ENCODE data around the gene PPP3CA.
"Not testable (repeated sequence)": the region's sequence is repeated elsewhere in the genome, so short reads cannot be mapped to it uniquely, and the experiment has no call there.

Gene PPP3CA

DNA sequence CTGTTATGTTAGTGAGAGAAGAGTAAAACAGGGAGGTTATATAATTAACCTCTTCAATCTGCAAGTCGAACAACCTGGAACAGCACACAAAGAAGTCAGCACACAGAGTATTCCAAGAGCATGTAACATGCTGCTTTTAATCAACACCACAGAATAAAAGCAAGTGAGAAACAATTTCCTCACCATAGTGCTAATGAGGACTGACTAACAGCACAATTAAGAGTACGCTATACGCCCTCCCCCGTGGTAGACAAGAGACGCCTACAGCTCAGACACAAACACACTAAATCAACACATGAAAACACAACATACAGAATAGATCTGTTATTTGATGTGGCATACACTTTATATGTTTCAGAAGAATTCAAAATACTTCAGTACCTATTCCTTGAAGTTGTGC lies 103.0 kb downstream of the PPP3CA start:
- DNase-seq: no peak

DNA sequence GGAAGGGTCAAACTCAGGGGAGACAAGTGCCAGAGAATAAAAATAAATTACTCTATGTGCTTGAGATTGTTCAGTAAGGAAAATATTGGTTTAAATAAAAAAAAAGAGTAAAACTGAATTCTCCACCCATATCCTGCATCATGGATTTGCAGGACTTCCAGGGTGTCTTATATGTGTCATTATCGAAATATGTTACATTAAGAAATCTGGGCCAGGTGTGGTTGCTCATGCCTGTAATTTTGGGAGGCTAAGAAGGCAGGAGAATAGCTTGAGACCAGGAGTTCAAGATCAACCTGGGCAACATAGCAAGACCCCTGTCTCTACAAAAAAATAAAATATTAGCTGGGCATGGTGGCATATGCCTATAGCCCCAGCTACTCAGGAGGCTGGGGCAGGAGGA lies 104.9 kb downstream of the PPP3CA start:
- DNase-seq: no peak

DNA sequence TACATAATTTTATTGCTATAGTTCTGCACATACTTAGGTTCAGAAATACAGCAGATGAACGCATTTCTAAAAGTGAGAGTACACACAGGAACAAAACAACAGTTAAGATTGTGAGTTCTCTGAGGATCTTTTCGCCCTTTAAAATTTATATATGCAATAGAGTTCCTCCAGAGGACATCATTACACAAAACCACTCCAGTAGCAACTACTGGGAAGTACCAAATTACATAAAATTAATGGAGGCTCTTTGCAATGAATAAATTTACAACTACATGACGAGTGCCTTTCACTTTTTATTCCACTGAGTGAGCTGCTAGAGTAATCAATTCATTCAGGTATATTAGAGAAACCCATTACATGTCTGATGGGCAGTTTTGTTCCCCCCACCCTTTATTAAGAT lies 107.2 kb downstream of the PPP3CA start:
- DNase-seq: no peak

- no peak for DNase-seq
Observed at GRCh38 chr4:101239665-101240064, 107.7 kb downstream of the PPP3CA start.

DNA sequence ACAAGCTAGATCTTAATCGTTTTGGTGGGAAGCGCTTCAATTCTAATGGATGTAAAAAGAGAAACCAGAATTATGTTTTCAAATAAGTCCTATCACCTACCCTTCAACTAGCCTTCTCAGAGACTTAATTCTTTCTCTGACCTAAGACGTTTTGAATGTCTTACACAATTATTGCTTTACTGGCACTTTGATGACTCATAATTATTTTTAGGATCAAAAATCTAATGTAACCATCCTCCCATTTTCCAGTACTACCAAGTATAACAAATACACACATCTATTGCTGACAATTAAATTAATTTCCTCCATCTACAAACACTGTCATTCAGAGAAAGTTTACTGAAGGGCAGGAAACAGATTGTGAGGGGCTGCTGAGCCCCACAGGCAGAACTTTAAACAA lies 108.6 kb downstream of the PPP3CA start:
- no peak for DNase-seq

DNA sequence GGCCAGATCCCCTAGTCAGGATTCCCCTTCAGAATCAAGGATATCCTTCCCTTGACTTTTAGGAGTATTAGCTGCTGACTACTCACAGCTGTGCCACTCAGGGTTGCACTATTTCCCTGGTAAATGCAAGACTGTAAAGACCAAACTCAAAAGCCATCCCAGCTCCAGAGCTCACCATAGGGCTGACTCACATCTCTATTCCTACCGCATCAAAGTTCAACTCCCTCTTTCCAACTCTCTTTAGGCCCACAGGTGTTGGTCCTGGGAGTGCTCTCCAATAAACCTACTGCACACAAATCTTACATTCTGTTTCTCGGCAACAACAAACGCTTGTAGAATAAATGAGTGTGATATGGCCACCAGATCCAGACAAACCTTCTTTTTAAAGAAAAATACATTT lies 109.6 kb downstream of the PPP3CA start:
- no peak for DNase-seq

DNA sequence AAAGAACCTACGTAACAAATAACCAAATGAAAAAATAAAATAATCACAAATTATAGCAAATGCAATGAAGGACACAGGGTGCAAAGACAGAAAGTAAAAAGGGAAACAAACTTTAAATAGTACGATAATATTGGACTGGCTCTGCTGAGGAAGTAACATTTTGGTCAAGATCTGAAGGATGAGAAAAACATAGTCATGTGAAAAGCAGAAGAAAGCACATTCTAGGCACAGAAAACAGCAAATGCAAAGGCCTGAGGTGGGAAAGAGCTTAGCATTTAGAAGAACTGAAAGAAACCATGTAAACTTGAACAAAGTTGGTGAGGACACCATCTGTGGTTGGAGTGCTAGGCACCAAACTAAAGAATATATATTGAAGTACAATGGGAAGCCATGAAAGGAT lies 111.2 kb downstream of the PPP3CA start:
- no peak for DNase-seq

GRCh38 chr4:101234141-101234540 lies 113.2 kb downstream of the PPP3CA start:
- DNase-seq: not testable (repeated sequence)

GRCh38 chr4:101232074-101232776 lies 115.1 kb downstream of the PPP3CA start:
- no peak for DNase-seq

GRCh38 chr4:101230801-101231426 lies 116.4 kb downstream of the PPP3CA start:
- DNase-seq: no peak

DNA sequence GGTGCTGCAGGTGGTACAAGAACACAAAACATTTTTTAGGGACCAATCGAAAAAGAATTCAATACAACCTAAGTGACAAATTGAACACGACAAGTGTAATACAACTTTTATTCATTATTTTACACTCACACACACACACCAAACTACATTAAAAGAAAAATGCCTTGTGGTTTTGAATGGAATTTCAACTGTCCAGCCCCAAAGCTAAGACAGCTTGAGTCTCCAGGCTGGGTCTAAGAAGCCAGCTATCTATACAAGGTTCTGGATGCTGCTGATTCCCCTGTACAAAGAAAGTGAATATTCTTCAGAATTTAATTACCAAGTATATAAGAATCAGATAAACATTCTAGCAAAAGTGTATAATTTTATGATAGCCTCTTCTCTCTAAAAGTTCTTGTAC lies 118.2 kb downstream of the PPP3CA start:
- DNase-seq: no peak

- no peak for DNase-seq
Observed at GRCh38 chr4:101227715-101228114, 119.6 kb downstream of the PPP3CA start.

GRCh38 chr4:101224358-101225218 lies 122.7 kb downstream of the PPP3CA start:
- no peak for DNase-seq

DNA sequence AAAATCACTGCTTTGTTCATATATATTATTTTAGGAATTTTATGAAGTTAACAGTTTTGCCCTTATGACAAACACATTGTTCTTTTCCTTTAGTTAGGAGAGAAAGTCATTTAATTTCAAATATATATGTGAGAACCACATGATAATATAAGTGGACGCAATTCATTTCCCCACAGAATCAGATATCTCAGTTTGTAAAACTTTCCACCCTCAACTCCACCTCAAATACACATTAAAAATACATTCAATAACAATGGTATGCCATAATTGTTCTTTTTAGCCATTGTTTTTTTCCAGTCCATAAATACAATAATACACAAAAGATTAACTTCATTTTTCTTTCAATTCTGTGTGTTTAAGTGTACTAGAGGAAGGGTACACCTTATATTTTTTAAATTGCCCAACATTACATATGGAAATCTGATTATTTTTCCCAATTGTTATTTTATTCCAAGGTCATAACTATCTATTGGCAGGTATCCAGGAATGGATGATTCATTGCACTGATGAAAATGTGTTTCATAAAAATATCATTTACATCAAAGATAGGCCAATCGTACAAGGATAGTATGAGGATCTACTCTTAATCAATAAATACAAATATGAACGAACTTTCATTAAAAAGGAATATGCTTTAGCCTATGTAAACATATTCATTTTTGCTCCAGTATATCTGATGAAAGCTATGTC lies 125.0 kb downstream of the PPP3CA start:
- no peak for DNase-seq

DNA sequence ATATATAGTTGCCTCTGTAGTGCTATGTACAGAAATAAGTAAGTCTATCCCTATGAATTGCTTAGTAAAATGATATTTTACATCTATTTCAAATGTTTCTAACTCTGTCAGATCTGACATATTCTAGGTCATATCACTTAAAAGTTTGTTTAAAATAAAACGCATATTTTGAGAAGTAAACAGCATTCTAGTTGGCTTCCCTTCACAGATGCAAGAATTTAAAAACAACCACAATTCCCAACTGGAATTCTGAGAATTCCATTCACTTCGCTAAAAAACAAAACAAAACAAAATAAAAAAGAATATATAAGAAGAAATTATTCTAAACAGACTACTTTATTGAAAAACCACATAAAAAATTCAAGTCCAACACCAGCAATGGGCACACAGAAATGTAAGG lies 126.0 kb downstream of the PPP3CA start:
- DNase-seq: no peak

DNA sequence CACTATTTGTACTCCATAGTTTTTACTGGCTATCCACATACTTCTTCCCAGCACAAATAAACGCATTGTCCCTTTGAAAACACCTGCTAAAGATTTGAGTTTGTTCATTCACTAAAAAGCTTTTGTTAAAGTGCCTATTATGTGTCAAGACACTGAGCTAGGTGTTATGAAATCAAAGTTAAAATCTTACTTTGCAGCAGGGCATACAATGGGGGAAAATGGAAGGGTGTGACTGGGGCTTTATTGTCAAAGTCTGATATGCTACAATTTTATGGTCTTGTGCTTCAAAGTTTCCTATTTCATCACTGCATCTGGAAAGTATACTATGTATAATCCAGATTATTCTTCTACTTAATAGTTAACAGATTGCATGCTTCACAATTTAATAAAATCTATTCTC lies 128.4 kb downstream of the PPP3CA start:
- DNase-seq: no peak

DNA sequence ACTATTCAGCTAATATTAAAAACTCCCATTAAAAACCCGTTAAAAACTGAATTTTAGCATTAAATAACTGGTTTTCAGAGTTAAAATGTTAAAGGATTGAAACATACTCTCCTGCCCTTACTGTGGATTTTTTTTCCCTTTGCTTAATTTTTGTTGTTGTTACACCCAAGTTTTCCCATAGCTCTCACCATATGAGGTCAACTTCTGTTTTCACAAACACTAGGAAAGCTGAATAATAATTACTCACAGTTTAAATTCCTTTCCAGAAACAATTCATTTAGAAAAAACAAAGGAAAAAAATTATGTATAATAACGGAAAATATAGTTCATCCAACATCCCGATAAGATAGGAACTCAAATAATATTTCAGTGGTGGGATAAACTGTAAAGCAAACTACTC lies 129.0 kb downstream of the PPP3CA start:
- no peak for DNase-seq

DNA sequence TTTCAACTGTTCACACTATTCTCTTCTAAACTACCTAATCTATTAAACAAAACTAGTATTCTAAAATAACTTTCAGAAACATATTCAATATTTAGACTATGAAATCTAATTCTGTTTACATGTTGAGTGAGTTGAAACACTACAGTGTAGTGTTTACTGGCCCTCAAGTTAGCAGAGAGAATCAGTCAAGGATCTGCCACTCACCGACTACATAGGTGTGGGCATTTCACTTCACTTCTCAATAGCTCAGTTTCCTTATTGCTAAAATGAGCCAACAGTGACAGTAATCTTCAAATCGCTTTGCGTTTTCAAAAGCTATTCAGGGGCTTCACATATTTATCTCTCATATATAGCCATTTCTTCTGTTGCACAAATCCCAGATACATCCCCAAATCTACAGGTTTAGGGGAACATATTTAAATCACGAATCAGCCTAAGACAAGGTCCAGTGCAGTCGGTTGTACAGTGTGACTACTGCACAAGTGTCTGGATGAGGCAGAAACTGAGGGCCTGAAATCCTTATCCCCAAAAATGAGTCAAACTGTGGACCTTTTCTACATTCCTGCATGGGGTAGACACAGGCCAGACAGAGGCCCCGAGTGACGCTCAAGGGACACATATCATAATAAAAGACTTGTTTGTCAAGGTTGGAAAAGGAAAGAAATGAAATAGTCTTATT lies 129.8 kb downstream of the PPP3CA start:
- DNase-seq: no peak

- no peak for DNase-seq
Observed at GRCh38 chr4:101211146-101211553, 136.2 kb downstream of the PPP3CA start.

DNA sequence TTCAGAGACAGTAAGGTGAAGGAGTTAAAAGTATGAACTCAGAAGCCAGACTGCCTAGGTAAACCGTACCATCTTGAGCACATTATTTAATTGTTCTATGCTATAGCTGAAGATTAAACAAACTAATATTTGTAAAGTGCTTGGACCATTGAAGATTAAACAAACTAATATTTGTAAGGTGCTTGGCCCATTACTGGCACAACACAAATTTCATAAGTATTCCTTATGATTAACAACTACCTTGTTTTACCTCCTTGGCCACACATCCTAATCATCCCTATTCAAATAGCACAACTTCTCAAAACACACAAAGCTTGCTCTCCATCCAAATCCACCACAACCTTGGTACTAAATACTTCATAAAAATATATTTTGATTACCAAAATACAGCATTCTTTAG lies 137.0 kb downstream of the PPP3CA start:
- no peak for DNase-seq

DNA sequence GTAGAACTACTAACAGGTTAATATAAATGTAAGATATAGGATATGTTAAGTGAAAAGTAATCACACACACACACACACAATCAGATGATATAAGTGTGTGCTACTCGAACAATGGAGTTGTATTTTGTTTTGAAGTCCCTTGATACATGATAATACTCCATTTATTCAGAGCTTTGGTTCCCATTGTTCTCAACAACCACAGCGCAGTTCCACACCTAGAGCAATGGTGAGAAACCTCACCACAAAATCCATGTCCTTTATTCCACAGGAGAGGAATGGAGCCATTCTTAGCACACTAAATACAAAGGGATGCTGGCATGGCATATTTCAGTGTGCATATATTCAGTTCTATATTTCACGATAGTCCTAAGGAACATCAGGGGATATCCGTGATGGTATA lies 139.2 kb downstream of the PPP3CA start:
- no peak for DNase-seq

- DNase-seq: no peak
Observed at GRCh38 chr4:101205916-101206315, 141.4 kb downstream of the PPP3CA start.

DNA sequence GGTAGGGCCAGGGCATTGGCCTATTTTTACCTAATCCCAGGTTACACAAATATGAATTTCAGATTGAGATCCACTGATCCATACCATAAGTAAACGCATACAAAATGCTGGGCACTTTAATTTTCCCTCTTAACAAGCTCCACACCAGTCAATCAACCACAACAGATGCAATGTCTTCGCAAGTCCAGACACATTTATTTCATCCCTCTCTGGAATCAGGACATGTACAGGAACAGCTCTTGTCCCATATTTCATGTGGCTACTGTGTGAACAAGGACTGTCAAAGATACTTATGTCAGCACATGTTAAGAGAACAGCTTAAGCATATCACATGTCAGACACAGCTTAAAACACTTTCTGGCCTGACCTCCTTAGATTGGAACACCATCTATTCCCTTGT lies 145.9 kb downstream of the PPP3CA start:
- DNase-seq: no peak
